Transverse colon (tissue), 4 donors: ENCODE results near the gene TULP4. TPM values are rescaled to one million over a fixed set of nuclear protein-coding genes. Genes with fewer than 3 reads are reported as not detected.

Experiments used
- DNase-seq: peaks from one replicate; pipeline ENCODE4 v3.0.0-alpha.2; 2019
- H3K27ac ChIP-seq, 4 donors: fragments of 200-600 bp; sonication (generic); 2 replicates each; pipeline ENCODE4 v1.5.1; 2016 to 2018; ENCODE audit warnings: inconsistent platforms in 4 of 4
- H3K27me3 ChIP-seq: fragments of 200-600 bp; sonication (generic); 2 replicates; pipeline ENCODE4 v1.5.1; 2017; ENCODE audit warnings: inconsistent platforms
- H3K36me3 ChIP-seq, 4 donors: fragments of 200-600 bp; sonication (generic); 2 replicates each; pipeline ENCODE4 v1.5.1; 2017 to 2019; ENCODE audit warnings: inconsistent platforms in 4 of 4
- H3K4me1 ChIP-seq, 4 donors: fragments of 200-600 bp; sonication (generic); 2 replicates each; pipeline ENCODE4 v1.5.1; 2017 to 2020; ENCODE audit warnings: inconsistent platforms in 4 of 4
- H3K4me3 ChIP-seq, 4 donors: fragments of 200-600 bp; sonication (generic); 1 replicate in 1 of 4; 2 replicates in 3 of 4; pipeline versions ENCODE4 v1.5.1 to v1.6.1; 2017 to 2019; ENCODE audit warnings: inconsistent platforms in 4 of 4
- H3K9me3 ChIP-seq, 2 donors: fragments of 200-600 bp; sonication (generic); 2 replicates each; pipeline ENCODE4 v1.5.1; 2017 to 2019; ENCODE audit warnings: inconsistent platforms in 2 of 2
- CTCF ChIP-seq, 5 experiments: fragments of 200-600 bp in 3 of 5; fragments of 450-650 bp in 2 of 5; sonication (generic) in 3 of 5; IDR thresholded peaks; 1 replicate in 2 of 5; 2 replicates in 3 of 5; pipeline ENCODE4 v1.5.1; 2016 to 2017; ENCODE audit warnings: antibody characterized with exemption in 5 of 5, inconsistent platforms in 3 of 5, mild to moderate bottlenecking in 2 of 5, moderate library complexity in 1 of 5
- EP300 ChIP-seq: sonication (generic); formaldehyde crosslinking; IDR thresholded peaks from one replicate; pipeline ENCODE4 v1.6.1; 2017; ENCODE audit warnings: antibody characterized with exemption, low read depth
- POLR2A ChIP-seq: fragments of 450-650 bp; IDR thresholded peaks from one replicate; pipeline ENCODE4 v1.6.1; 2016; ENCODE audit warnings: antibody characterized with exemption, mild to moderate bottlenecking, moderate library complexity
- POLR2AphosphoS5 ChIP-seq, 3 donors: sonication (generic); formaldehyde crosslinking; IDR thresholded peaks; one replicate each; pipeline ENCODE4 v1.6.1; 2016; ENCODE audit warnings: antibody characterized with exemption in 3 of 3
- WGBS, 2 donors: methylation state at CpG; one replicate each; pipeline ENCODE4 v1.1.5; 2018; ENCODE audit warnings: low coverage in 1 of 2; 5-methylcytosine and 5-hydroxymethylcytosine counted together
- in situ Hi-C, 4 donors: fragments of 200-750 bp; cut with MboI; loops; one replicate each; pipeline versions ENCODE4 v1.15.0 to v1.15.1; 2017; ENCODE audit warnings: low sequenced_read_pairs in 3 of 4, low pct_ligation_motif_present in 1 of 4, low pct_unique_long_range_greater_than_20kb in 1 of 4
- intact Hi-C: fragments of 100-400 bp; cut with DNase I; formaldehyde crosslinking; loops from one replicate; pipeline ENCODE4 v1.15.1; 2023; ENCODE audit warnings: low total_unique reads
- total RNA-seq, 4 donors: library from RNA; depleted of rRNA; stranded (reverse); fragments of >200 nt; gene quantifications; one replicate each; pipeline ENCODE4 v1.1.0, GENCODE V29; 2016

The TULP4 gene
- total RNA-seq, 4 donors from 2014 or later = 53.9 to 138 (median 95.1) TPM

- Histone ChIP-seq H3K36me3 (no peaks in the 10 kb centered on the region), H3K4me1 (peaks cover 0 to under 1% (median 0%) of the 10 kb centered on the region in 4 donors), H3K9me3 (no peaks in the 10 kb centered on the region), H3K27me3 (no peaks in the 10 kb centered on the region), H3K4me3 (no peak overlapping the region), H3K27ac (no peak overlapping the region)
- TF ChIP-seq POLR2A = no peak
- no peak for TF ChIP-seq EP300
- no peak for TF ChIP-seq POLR2AphosphoS5 (IDR thresholded peaks at IDR 0.05)
- TF ChIP-seq CTCF (IDR thresholded peaks at IDR 0.05) = no peak
- intact Hi-C loops = no loop called here
- in situ Hi-C loops = no loop called here
- 86 to 100% methylated on average over 2 of the region's 2 CpGs for WGBS, 2 donors
- no peak for DNase-seq
Observed at GRCh38 chr6:158278004-158278403, 34.3 kb upstream of the TULP4 start.

GRCh38 chr6:158279615-158280014, 32.6 kb upstream of the TULP4 start:
- Histone ChIP-seq H3K4me1 (peaks cover 0 to 16% (median 3%) of the 10 kb centered on the region in 4 donors), H3K36me3 (no peaks in the 10 kb centered on the region), H3K27me3 (no peaks in the 10 kb centered on the region), H3K4me3 (no peak overlapping the region), H3K27ac (no peak overlapping the region), H3K9me3 (no peaks in the 10 kb centered on the region)
- no peak for DNase-seq
- TF ChIP-seq POLR2A (no peak), POLR2AphosphoS5 (IDR thresholded peaks at IDR 0.05) (no peak), EP300 (no peak), CTCF (IDR thresholded peaks at IDR 0.05) (no peak)
- in situ Hi-C loops (no loop called here), intact Hi-C loops (no loop called here)
- WGBS, 2 donors = 66 to 82% methylated on average over 13 of the region's 13 CpGs

GRCh38 chr6:158283304-158283980, 28.8 kb upstream of the TULP4 start:
- no peak for TF ChIP-seq EP300
- TF ChIP-seq CTCF (IDR thresholded peaks at IDR 0.05) = no peak
- no peak for TF ChIP-seq POLR2AphosphoS5 (IDR thresholded peaks at IDR 0.05)
- TF ChIP-seq POLR2A = no peak
- WGBS, 2 donors = 60 to 76% methylated on average over 4 of the region's 4 CpGs
- H3K36me3 ChIP-seq = no peaks in the 10 kb centered on the region
- intact Hi-C loops (no loop called here), in situ Hi-C loops (no loop called here)
- DNase-seq = no peak
- H3K27me3 ChIP-seq = no peaks in the 10 kb centered on the region
- no peak overlapping the region for H3K4me3 ChIP-seq
- H3K9me3 ChIP-seq = no peaks in the 10 kb centered on the region
- peaks cover 7 to 51% (median 32%) of the 10 kb centered on the region in 4 donors for H3K4me1 ChIP-seq
- peak overlapping the region; percentile 26 to 66 (median 60) for H3K27ac ChIP-seq

- Histone ChIP-seq H3K4me3 (no peak overlapping the region), H3K36me3 (no peaks in the 10 kb centered on the region), H3K4me1 (peaks cover 7 to 51% (median 32%) of the 10 kb centered on the region in 4 donors), H3K9me3 (no peaks in the 10 kb centered on the region), H3K27me3 (no peaks in the 10 kb centered on the region), H3K27ac (peak overlapping the region; percentile 26 to 66 (median 60))
- 66 to 80% methylated on average over 4 to 11 of the region's 11 CpGs for WGBS, 2 donors
- intact Hi-C loops (no loop called here), in situ Hi-C loops (no loop called here)
- TF ChIP-seq EP300 = no peak
- TF ChIP-seq CTCF (IDR thresholded peaks at IDR 0.05) = no peak
- no peak for TF ChIP-seq POLR2AphosphoS5 (IDR thresholded peaks at IDR 0.05)
- TF ChIP-seq POLR2A = no peak
- DNase-seq = no peak
Observed at GRCh38 chr6:158284007-158284875, 28.0 kb upstream of the TULP4 start.
